Measurements from ENCODE around the gene EEF1G.
A peak's percentile ranks its signal among the peaks of the same experiment; 100 is the strongest.

DNA sequence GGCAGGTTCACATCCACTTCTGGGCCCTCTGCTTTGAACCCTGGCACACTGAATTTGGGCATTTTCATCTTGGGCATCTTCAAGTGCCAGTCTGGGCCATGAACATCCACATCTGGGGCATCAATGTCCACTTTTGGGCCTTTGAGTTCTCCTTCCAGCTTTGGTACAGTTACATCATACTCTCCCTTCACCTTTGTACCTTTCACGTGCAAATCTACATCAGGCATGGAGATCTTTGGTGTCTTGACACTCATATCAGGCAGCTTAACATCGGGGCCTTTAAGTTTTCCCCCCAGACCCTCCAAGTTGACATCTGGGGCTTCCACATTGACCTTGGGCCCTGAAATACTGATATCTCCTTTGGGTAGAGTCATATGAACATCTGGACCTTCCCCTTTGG is 41.6 kb downstream of the EEF1G start:
- TF ChIP-seq, protein P1, sequence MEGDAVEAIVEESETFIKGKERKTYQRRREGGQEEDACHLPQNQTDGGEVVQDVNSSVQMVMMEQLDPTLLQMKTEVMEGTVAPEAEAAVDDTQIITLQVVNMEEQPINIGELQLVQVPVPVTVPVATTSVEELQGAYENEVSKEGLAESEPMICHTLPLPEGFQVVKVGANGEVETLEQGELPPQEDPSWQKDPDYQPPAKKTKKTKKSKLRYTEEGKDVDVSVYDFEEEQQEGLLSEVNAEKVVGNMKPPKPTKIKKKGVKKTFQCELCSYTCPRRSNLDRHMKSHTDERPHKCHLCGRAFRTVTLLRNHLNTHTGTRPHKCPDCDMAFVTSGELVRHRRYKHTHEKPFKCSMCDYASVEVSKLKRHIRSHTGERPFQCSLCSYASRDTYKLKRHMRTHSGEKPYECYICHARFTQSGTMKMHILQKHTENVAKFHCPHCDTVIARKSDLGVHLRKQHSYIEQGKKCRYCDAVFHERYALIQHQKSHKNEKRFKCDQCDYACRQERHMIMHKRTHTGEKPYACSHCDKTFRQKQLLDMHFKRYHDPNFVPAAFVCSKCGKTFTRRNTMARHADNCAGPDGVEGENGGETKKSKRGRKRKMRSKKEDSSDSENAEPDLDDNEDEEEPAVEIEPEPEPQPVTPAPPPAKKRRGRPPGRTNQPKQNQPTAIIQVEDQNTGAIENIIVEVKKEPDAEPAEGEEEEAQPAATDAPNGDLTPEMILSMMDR (IDR thresholded peaks at IDR 0.05) = no peak
- peak in 1 of 2 donors; percentile 17 for TF ChIP-seq POLR2AphosphoS5 (IDR thresholded peaks at IDR 0.05)
